Ishikawa (cell line): Measurements from ENCODE around the gene TBC1D2.

Experiments
- CEBPB ChIP-seq: IDR thresholded peaks from 2 replicates; pipeline ENCODE4 v1.6.1; 2012
- CREB1 ChIP-seq: IDR thresholded peaks from 2 replicates; pipeline ENCODE4 v1.6.1; 2012; ENCODE audit warnings: low read depth
- EGR1 ChIP-seq: IDR thresholded peaks from 2 replicates; pipeline ENCODE4 v1.6.1; 2012
- EP300 ChIP-seq: IDR thresholded peaks from 2 replicates; pipeline ENCODE4 v1.6.1; 2012; ENCODE audit warnings: borderline replicate concordance
- FOXM1 ChIP-seq: IDR thresholded peaks from 2 replicates; pipeline ENCODE4 v1.6.1; 2012; ENCODE audit warnings: low read depth, borderline replicate concordance
- NFIC ChIP-seq: IDR thresholded peaks from 2 replicates; pipeline ENCODE4 v1.6.1; 2012
- RAD21 ChIP-seq: IDR thresholded peaks from 2 replicates; pipeline ENCODE4 v1.6.1; 2012; ENCODE audit warnings: low read depth
- TAF1 ChIP-seq: IDR thresholded peaks from 2 replicates; pipeline ENCODE4 v1.6.1; 2012; ENCODE audit warnings: low read depth, mild to moderate bottlenecking
- TCF12 ChIP-seq: IDR thresholded peaks from 2 replicates; pipeline ENCODE4 v1.6.1; 2012; ENCODE audit warnings: low read depth
- TEAD4 ChIP-seq: IDR thresholded peaks from 2 replicates; pipeline ENCODE4 v1.6.1; 2012
- YY1 ChIP-seq: IDR thresholded peaks from 2 replicates; pipeline ENCODE4 v1.6.1; 2012; ENCODE audit warnings: low read depth
- ZBTB7A ChIP-seq: IDR thresholded peaks from 2 replicates; pipeline ENCODE4 v1.6.1; 2012; ENCODE audit warnings: low read depth
- TF ChIP-seq, protein P1 (sequence below): IDR thresholded peaks from 2 replicates; pipeline ENCODE4 v1.6.1; 2012
- TF ChIP-seq, protein P2 (sequence below): IDR thresholded peaks from 2 replicates; pipeline ENCODE4 v1.6.1; 2012; ENCODE audit warnings: low read depth, mild to moderate bottlenecking
- TF ChIP-seq, protein P3 (sequence below): IDR thresholded peaks from 2 replicates; pipeline ENCODE4 v1.6.1; 2012

Gene TBC1D2

DNA sequence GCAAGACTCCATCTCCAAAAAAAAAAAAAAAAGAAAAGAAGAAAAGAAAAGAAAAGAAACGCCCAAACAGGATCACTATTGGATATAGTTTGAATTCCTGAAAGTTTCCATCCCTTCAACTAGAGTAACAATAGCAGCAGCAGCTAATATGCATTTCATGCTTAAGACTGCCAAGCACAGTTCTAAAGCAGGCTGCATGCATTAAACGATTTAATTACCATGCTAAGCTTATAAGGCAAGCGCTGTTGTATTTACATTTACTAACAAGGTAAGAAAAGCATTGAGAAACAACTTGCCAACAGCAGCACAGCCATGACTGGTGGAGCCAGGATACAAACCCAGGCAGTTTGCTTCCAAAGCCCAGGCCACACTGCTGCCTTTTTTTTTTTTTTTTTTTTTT is 13.0 kb downstream of the TBC1D2 start:
- no peak for TF ChIP-seq CEBPB
- TF ChIP-seq, protein P1, sequence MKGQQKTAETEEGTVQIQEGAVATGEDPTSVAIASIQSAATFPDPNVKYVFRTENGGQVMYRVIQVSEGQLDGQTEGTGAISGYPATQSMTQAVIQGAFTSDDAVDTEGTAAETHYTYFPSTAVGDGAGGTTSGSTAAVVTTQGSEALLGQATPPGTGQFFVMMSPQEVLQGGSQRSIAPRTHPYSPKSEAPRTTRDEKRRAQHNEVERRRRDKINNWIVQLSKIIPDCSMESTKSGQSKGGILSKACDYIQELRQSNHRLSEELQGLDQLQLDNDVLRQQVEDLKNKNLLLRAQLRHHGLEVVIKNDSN: no peak
- no peak for TF ChIP-seq EP300
- TF ChIP-seq YY1: no peak
- no peak for TF ChIP-seq RAD21

DNA sequence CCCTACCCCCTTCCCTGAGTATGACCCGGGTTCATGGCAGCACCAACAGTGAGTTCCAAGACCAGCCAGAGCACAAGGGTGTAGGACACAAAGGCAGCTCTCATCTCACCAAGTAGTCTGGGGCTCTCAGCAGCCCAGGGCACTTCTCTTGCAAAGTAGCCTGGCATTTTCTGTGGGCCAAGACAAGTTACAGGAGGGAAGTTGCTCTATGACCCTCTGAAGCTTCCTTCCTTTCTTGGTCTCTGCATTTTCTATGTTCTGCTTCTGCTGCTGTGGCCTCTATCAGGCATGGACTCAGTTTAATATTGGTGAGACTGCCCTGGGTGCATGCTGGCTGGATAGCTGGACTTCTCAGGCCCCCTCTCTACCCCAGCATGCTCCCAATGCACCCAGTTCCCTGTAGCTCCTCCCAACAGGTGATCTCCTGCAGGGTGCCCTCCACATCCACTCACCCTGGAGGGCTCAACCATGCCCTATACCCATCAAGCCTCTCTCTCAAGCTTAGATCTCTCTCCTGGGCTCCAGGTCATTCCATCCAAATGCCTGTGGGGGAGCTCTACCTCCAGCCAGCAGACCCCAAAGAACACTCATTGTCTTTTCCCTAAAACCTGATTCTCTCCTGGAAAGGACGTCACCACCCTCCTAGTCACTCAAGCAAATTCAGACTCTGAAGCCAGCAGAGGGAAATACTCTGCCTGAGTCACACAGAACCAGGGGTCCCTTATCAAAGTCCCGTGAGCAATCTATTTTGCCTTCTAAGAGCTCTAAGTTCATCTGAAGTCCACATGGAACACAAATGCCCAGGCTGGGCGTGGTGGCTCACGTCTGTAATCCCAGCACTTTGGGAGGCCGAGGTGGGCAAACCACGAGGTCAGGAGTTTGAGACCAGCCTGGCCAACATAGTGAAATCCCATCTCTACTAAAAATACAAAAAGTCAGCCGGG is 13.8 kb downstream of the TBC1D2 start:
- TF ChIP-seq, protein P2, sequence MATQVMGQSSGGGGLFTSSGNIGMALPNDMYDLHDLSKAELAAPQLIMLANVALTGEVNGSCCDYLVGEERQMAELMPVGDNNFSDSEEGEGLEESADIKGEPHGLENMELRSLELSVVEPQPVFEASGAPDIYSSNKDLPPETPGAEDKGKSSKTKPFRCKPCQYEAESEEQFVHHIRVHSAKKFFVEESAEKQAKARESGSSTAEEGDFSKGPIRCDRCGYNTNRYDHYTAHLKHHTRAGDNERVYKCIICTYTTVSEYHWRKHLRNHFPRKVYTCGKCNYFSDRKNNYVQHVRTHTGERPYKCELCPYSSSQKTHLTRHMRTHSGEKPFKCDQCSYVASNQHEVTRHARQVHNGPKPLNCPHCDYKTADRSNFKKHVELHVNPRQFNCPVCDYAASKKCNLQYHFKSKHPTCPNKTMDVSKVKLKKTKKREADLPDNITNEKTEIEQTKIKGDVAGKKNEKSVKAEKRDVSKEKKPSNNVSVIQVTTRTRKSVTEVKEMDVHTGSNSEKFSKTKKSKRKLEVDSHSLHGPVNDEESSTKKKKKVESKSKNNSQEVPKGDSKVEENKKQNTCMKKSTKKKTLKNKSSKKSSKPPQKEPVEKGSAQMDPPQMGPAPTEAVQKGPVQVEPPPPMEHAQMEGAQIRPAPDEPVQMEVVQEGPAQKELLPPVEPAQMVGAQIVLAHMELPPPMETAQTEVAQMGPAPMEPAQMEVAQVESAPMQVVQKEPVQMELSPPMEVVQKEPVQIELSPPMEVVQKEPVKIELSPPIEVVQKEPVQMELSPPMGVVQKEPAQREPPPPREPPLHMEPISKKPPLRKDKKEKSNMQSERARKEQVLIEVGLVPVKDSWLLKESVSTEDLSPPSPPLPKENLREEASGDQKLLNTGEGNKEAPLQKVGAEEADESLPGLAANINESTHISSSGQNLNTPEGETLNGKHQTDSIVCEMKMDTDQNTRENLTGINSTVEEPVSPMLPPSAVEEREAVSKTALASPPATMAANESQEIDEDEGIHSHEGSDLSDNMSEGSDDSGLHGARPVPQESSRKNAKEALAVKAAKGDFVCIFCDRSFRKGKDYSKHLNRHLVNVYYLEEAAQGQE: no peak
- TF ChIP-seq RAD21 (no peak), ZBTB7A (no peak), TAF1 (no peak), CEBPB (no peak), TEAD4 (no peak), EGR1 (no peak), EP300 (no peak), CREB1 (no peak)
- TF ChIP-seq, protein P3, sequence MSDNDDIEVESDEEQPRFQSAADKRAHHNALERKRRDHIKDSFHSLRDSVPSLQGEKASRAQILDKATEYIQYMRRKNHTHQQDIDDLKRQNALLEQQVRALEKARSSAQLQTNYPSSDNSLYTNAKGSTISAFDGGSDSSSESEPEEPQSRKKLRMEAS: no peak
- TF ChIP-seq, protein P1: no peak

DNA sequence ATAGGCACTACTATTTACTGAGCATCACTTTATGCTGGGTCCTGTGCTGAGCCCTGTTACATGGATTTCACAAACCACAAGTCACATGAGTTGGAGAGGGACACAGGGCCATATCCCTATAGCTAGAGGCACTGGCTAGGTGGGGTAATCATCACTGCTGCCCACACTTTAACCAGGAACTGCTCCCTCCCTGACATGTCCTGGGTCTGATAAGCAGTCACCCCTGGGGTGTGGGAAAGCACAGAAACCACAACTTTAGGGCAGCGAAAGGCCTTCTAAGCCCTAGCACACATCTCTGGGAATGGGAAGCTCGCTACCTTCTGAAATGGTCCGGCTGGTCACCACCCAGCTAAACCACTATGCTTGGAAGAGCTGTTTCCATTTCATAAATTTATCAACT is 15.0 kb downstream of the TBC1D2 start:
- TF ChIP-seq EGR1 (no peak), TCF12 (no peak)
- TF ChIP-seq, protein P3: no peak

DNA sequence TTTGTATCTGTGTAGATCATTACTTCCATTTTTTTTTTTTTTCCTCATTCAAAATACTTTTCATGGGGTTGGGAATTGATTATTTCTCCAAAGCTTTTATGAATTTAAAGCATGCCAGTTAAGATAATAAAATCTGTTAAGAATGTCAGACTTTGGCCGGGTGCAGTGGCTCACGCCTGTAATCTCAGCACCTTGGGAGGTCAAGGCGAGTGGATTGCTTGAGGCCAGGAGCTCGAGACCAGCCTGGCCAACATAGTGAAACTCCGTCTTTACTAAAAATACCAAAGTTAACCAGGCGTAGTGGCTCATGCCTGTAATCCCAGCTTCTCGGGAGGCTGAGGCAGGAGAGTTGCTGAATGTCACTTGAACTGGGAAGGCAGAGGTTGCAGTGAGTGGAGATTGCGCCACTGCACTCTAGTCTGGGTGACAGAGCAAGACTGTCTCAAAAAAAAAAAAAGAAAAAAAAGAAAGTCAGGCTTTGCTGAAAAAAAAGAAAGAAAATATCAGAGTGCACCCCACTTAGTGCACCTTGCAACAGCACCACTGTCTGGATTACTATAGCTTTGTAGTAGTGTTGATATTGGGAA is 18.5 kb downstream of the TBC1D2 start:
- no peak for TF ChIP-seq FOXM1
- TF ChIP-seq, protein P3: no peak
- TF ChIP-seq, protein P1: no peak
- TF ChIP-seq CREB1: no peak
- TF ChIP-seq TEAD4: no peak
- no peak for TF ChIP-seq RAD21
- no peak for TF ChIP-seq CEBPB
- no peak for TF ChIP-seq YY1
- no peak for TF ChIP-seq EGR1
- no peak for TF ChIP-seq TCF12
- TF ChIP-seq ZBTB7A: no peak
- TF ChIP-seq NFIC: no peak
- TF ChIP-seq, protein P2: no peak
- no peak for TF ChIP-seq EP300
- TF ChIP-seq TAF1: no peak

DNA sequence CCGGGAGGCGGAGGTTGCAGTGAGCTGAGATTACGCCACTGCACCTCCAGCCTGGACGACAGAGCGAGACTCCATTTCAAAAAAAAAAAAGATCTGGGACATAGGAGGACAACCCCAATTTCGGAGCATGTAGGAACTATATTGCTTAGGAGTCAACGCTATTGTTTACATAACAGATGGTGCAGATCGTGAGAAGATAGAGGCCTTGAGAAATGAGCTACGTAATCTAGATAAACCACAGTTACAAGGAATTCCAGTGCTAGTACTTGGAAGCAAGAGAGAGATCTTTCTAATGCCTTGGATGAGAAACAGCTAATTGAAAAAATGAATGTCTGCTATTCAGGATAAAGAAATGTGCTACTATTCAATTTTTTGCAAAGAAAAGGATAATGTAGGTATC is 20.3 kb downstream of the TBC1D2 start:
- no peak for TF ChIP-seq YY1

DNA sequence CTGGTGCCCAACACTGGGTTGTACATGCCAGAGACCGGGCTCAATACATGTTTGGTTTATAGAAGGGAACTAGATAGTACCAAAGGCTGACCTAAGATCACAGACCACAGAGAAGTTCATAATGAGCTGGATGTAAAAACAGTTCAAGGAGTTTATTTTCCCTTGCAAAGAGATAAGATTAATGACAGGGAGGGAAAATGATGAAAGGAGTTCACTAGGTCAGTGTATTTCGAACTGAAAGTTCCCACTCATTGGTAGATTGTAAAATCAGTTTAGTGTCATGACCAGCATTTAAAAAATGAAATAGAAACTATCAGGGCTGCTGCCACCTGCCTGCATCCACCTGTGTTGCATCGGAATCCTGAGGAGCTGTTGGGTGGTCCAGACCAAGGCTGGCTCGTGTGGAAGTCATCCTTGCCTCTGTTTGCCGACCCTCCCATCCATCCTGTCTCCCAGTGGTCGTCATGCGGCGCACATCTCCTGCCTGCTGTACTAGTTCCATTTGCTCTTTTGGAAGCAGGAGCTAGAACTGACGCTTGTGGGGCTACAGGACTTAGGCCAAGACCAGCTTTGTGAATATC is 21.1 kb downstream of the TBC1D2 start:
- no peak for TF ChIP-seq CREB1
- TF ChIP-seq, protein P1: no peak
- TF ChIP-seq FOXM1: no peak
- no peak for TF ChIP-seq CEBPB
- TF ChIP-seq TCF12: no peak
- TF ChIP-seq, protein P3: no peak
- no peak for TF ChIP-seq TAF1
